NCI-H2227 (cell line): ENCODE results near the gene MIER1.
"Not testable (repeated sequence)": the region's sequence is repeated elsewhere in the genome, so short reads cannot be mapped to it uniquely, and the experiment has no call there.

Experiments
- DNase-seq: peaks from one replicate; lab custom pipeline; 2025; ENCODE audit not compliant: unreplicated experiment; lab: John Stamatoyannopoulos, UW

Gene MIER1

GRCh38 chr1:66937529-66938234 lies 12.9 kb downstream of the MIER1 start:
- DNase-seq = no peak

GRCh38 chr1:66938613-66939012 lies 13.8 kb downstream of the MIER1 start:
- no peak for DNase-seq

GRCh38 chr1:66940981-66941380 lies 16.2 kb downstream of the MIER1 start:
- DNase-seq = no peak

- no peak for DNase-seq
Observed at GRCh38 chr1:66943361-66943969, 18.7 kb downstream of the MIER1 start.

GRCh38 chr1:66944330-66945274 lies 19.8 kb downstream of the MIER1 start:
- DNase-seq = no peak

- DNase-seq = no peak
Observed at GRCh38 chr1:66945316-66945715, 20.5 kb downstream of the MIER1 start.

- DNase-seq = no peak
Observed at GRCh38 chr1:66947267-66947666, 22.5 kb downstream of the MIER1 start.

- no peak for DNase-seq
Observed at GRCh38 chr1:66951513-66951912, 26.7 kb downstream of the MIER1 start.

GRCh38 chr1:66954208-66954607 lies 29.4 kb downstream of the MIER1 start:
- no peak for DNase-seq

GRCh38 chr1:66957938-66958337 lies 33.1 kb downstream of the MIER1 start:
- DNase-seq = no peak

- not testable (repeated sequence) for DNase-seq
Observed at GRCh38 chr1:66966188-66966873, 41.5 kb downstream of the MIER1 start.

GRCh38 chr1:66968574-66968973 lies 43.8 kb downstream of the MIER1 start:
- no peak for DNase-seq

- no peak for DNase-seq
Observed at GRCh38 chr1:66978201-66978600, 53.4 kb downstream of the MIER1 start.

- DNase-seq = not testable (repeated sequence)
Observed at GRCh38 chr1:66979621-66980020, 54.8 kb downstream of the MIER1 start.

- DNase-seq = no peak
Observed at GRCh38 chr1:66980745-66981367, 56.1 kb downstream of the MIER1 start.

- DNase-seq = peak; percentile 36
Observed at GRCh38 chr1:66981679-66982078, 56.9 kb downstream of the MIER1 start.

GRCh38 chr1:66982561-66983260 lies 57.9 kb downstream of the MIER1 start:
- DNase-seq = no peak

GRCh38 chr1:66984491-66984890 lies 59.7 kb downstream of the MIER1 start:
- no peak for DNase-seq

- DNase-seq = no peak
Observed at GRCh38 chr1:66985835-66986234, 61.0 kb downstream of the MIER1 start.

- DNase-seq = no peak
Observed at GRCh38 chr1:66993076-66993475, 68.3 kb downstream of the MIER1 start.
